Adrenal gland (tissue), 12 donors: ENCODE measurements around the gene RGS7. TPM values are rescaled to one million over a fixed set of nuclear protein-coding genes. Genes with fewer than 3 reads are reported as not detected.
"Not testable (repeated sequence)": the region's sequence is repeated elsewhere in the genome, so short reads cannot be mapped to it uniquely, and the experiment has no call there.

Source experiments
- DNase-seq, 7 donors: peaks; one replicate each; pipeline ENCODE4 v3.0.0-alpha.2; 2019 to 2020
- H3K27ac ChIP-seq, 5 donors: fragments of 200-600 bp; sonication (generic) in 4 of 5; 1 replicate in 3 of 5; 2 replicates in 2 of 5; pipeline versions ENCODE4 v1.5.1 to v1.8.0; 2016 to 2020; ENCODE audit warnings: mild to moderate bottlenecking in 1 of 5
- H3K27me3 ChIP-seq: fragments of 200-600 bp; 2 replicates; pipeline ENCODE4 v1.8.0; 2021
- H3K36me3 ChIP-seq, 2 donors: fragments of 200-600 bp; replicated peaks in 1 of 2; 1 replicate in 1 of 2; 2 replicates in 1 of 2; pipeline versions ENCODE4 v1.5.1 to v1.8.0; 2018 to 2022
- H3K4me1 ChIP-seq, 2 donors: fragments of 200-600 bp; replicated peaks in 1 of 2; 1 replicate in 1 of 2; 2 replicates in 1 of 2; pipeline versions ENCODE4 v1.5.1 to v1.8.0; 2018 to 2021
- H3K4me3 ChIP-seq, 4 donors: fragments of 200-600 bp; sonication (generic) in 3 of 4; one replicate each; pipeline ENCODE4 v1.5.1; 2016 to 2018
- H3K9me3 ChIP-seq, 3 donors: fragments of 200-600 bp; sonication (generic) in 1 of 3; replicated peaks in 1 of 3; 1 replicate in 2 of 3; 2 replicates in 1 of 3; pipeline versions ENCODE4 v1.5.1 to v1.8.0; 2016 to 2021
- CTCF ChIP-seq, 6 experiments: fragments of 450-650 bp in 4 of 6; fragments of 200-600 bp in 2 of 6; sonication (generic) in 1 of 6; IDR thresholded peaks; 1 replicate in 5 of 6; 2 replicates in 1 of 6; pipeline versions ENCODE4 v1.5.1 to v1.8.0; 2016 to 2021; ENCODE audit warnings: antibody characterized with exemption in 6 of 6, mild to moderate bottlenecking in 2 of 6, moderate library complexity in 1 of 6
- POLR2A ChIP-seq, 2 donors: fragments of 450-650 bp; IDR thresholded peaks; one replicate each; pipeline ENCODE4 v1.6.1; 2017; ENCODE audit warnings: antibody characterized with exemption in 2 of 2, mild to moderate bottlenecking in 2 of 2, moderate library complexity in 1 of 2
- WGBS, 4 donors: extraction: QIAGEN DNeasy Blood & Tissue Kit in 2 of 4; methylation state at CpG; one replicate each; pipeline versions ENCODE4 v1.1.5 to v1.1.7; 2013 to 2017; 5-methylcytosine and 5-hydroxymethylcytosine counted together
- intact Hi-C, 2 donors: fragments of 100-400 bp; cut with DNase I; formaldehyde crosslinking; loops; one replicate each; pipeline versions ENCODE4 v1.14.1 to v1.15.0; 2022 to 2023
- polyA plus RNA-seq, 3 donors: library from polyadenylated mRNA; stranded (reverse); fragments of 200-250 nt in 2 of 3; fragments of 350-450 nt in 1 of 3; fragmentation: Illumina TruSeq in 1 of 3; extraction: RNeasy Lipid Tissue Mini Kit (QIAGEN cat#74804) in 1 of 3; gene quantifications; one replicate each; pipeline ENCODE4 v1.2.3, GENCODE V29; 2013 to 2014
- total RNA-seq, 9 donors: library from RNA; depleted of rRNA in 4 of 9; stranded (reverse); fragments of >200 nt in 4 of 9; fragments of 120-200 nt in 1 of 9; fragmentation: NEBNext Ultra II Directional in 1 of 9; extraction: Animal tissue kit (Norgen Biotek cat#: 25700) in 1 of 9; gene quantifications; one replicate each; pipeline versions ENCODE4 v1.1.0 to v1.2.4, GENCODE V29; 2013 to 2023
- donor health status: healthy with polysubstance abuse.
- donor health status: Bipolar disorder and iron deficiency.
- donor health status: DM: yes; HTN: yes; CAD: no.
- donor health status: DM: no; HTN: no; CAD: no.
- donor health status: DM: no; HTN: no; CAD: no.
- donor health status: DM: yes; HTN: yes; CAD: no.

Gene RGS7
- total and polyA plus RNA-seq, 12 donors, result 1.1 to 6.1 (median 3.0) TPM

DNA sequence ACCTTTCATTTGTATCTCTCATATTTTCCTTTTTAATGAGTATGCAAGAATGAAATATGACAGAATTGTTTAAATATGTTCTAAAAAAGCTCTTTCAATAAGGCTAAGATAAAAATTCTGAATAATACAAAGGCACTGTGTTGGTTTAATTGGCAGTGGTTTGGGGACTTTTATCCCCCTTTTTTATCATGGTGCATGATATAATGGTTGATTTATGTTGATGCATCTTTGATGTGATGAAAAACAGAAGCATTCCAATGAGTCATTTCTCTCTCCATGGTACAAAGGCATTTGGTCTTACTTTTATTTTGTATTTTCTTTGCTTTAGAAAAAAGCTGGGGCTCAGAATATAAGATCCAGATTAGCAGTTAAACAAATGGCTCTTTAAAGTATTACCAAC, 617.9 kb downstream of the RGS7 start:
- H3K27ac ChIP-seq, result no peak overlapping the region

GRCh38 chr1:240737766-240738265, 619.2 kb downstream of the RGS7 start:
- H3K36me3 ChIP-seq, result no peaks in the 10 kb centered on the region
- no peak for DNase-seq
- H3K27ac ChIP-seq, result no peak overlapping the region
- H3K4me3 ChIP-seq, result no peak overlapping the region
- H3K4me1 ChIP-seq, result no peaks in the 10 kb centered on the region
- no peaks in the 10 kb centered on the region for H3K9me3 ChIP-seq
- intact Hi-C loops, result loop anchor here in 1 of 2 donors (10.0 kb wide), 1 partner anchor 757 kb away; no protein-coding TSS in a partner anchor
- H3K27me3 ChIP-seq, result no peaks in the 10 kb centered on the region
- 86 to 90% (median 89%) methylated on average over 6 of the region's 6 CpGs for WGBS, 4 donors
- TF ChIP-seq POLR2A (IDR thresholded peaks at IDR 0.05) (no peak), CTCF (IDR thresholded peaks at IDR 0.05) (no peak)

More for the DNA sequence above, 617.9 kb downstream of the RGS7 start:
- Histone ChIP-seq H3K4me1 (no peaks in the 10 kb centered on the region), H3K9me3 (no peaks in the 10 kb centered on the region), H3K4me3 (no peak overlapping the region), H3K27me3 (no peaks in the 10 kb centered on the region), H3K36me3 (no peaks in the 10 kb centered on the region)
- intact Hi-C loops, result loop anchor here in 1 of 2 donors (10.0 kb wide), 1 partner anchor 756 kb away; no protein-coding TSS in a partner anchor
- TF ChIP-seq CTCF (IDR thresholded peaks at IDR 0.05), result no peak
- TF ChIP-seq POLR2A (IDR thresholded peaks at IDR 0.05), result no peak
- DNase-seq, result no peak

- intact Hi-C loops, result loop anchor here in 1 of 2 donors (10.0 kb wide), 1 partner anchor 758 kb away; no protein-coding TSS in a partner anchor
- Histone ChIP-seq H3K27me3 (no peaks in the 10 kb centered on the region), H3K4me3 (no peak overlapping the region), H3K27ac (no peak overlapping the region), H3K4me1 (no peaks in the 10 kb centered on the region), H3K9me3 (no peaks in the 10 kb centered on the region), H3K36me3 (no peaks in the 10 kb centered on the region)
- WGBS, 4 donors, result 73 to 87% (median 80%) methylated on average over 4 of the region's 4 CpGs
- no peak for DNase-seq
- TF ChIP-seq CTCF (IDR thresholded peaks at IDR 0.05), result no peak
- no peak for TF ChIP-seq POLR2A (IDR thresholded peaks at IDR 0.05)
Observed at GRCh38 chr1:240737298-240737697, 619.7 kb downstream of the RGS7 start.

DNA sequence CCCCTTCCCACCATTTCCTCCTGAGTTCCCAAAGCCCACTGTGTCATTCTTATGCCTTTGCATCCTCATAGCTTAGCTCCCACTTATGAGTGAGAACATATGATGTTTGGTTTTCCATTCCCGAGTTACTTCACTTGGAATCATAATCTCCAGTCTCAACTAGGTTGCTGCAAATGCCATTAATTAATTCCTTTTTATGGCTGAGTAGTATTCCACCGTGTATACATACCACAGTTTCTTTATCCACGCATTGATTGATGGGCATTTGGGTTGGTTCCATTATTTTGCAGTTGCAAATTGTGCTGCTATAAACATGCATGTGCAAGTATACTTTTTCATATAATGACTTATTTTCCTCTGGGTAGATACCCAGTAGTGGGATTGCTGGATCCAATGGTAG, 622.3 kb downstream of the RGS7 start:
- H3K27me3 ChIP-seq, H3K27ac ChIP-seq, H3K36me3 ChIP-seq, H3K9me3 ChIP-seq, DNase-seq, H3K4me1 ChIP-seq, H3K4me3 ChIP-seq: not testable (repeated sequence)
- WGBS, 4 donors, result 78 to 89% (median 85%) methylated on average over 3 of the region's 3 CpGs
- intact Hi-C loops, result loop anchor here in 1 of 2 donors (5.0 to 10.0 kb wide), 2 partner anchors 208 to 760 kb away; no protein-coding TSS in a partner anchor

- H3K27me3 ChIP-seq, result no peaks in the 10 kb centered on the region
- 69 to 80% (median 75%) methylated on average over 3 of the region's 3 CpGs for WGBS, 4 donors
- H3K9me3 ChIP-seq, result no peaks in the 10 kb centered on the region
- intact Hi-C loops, result loop anchor here in 1 of 2 donors (5.0 to 10.0 kb wide), 2 partner anchors 208 to 761 kb away; no protein-coding TSS in a partner anchor
- H3K27ac ChIP-seq, result no peak overlapping the region
- no peaks in the 10 kb centered on the region for H3K4me1 ChIP-seq
- TF ChIP-seq CTCF (IDR thresholded peaks at IDR 0.05) (no peak), POLR2A (IDR thresholded peaks at IDR 0.05) (no peak)
- H3K36me3 ChIP-seq, result no peaks in the 10 kb centered on the region
- no peak overlapping the region for H3K4me3 ChIP-seq
- no peak for DNase-seq
Observed at GRCh38 chr1:240734001-240734400, 623.0 kb downstream of the RGS7 start.
